Smooth muscle cell (in vitro differentiated cells): Measurements from ENCODE around the gene PREB. TPM values are rescaled to one million over a fixed set of nuclear protein-coding genes. Genes with fewer than 3 reads are reported as not detected.

Source experiments
- DNase-seq: peaks from one replicate; lab custom pipeline; 2025; ENCODE audit not compliant: unreplicated experiment; lab: John Stamatoyannopoulos, UW
- H2AFZ ChIP-seq: fragments of 200-600 bp; sonication (generic); 2 replicates; pipeline ENCODE4 v1.6.0; 2016; ENCODE audit warnings: antibody characterized with exemption, low read depth, mild to moderate bottlenecking
- H3F3A ChIP-seq: fragments of 200-600 bp; sonication (generic); 2 replicates; pipeline ENCODE4 v1.6.0; 2017; ENCODE audit warnings: antibody characterized with exemption, low read depth
- H3K27ac ChIP-seq: fragments of 200-600 bp; sonication (generic); 2 replicates; pipeline ENCODE4 v1.5.1; 2016; ENCODE audit warnings: low read depth, mild to moderate bottlenecking
- H3K27me3 ChIP-seq: fragments of 200-600 bp; sonication (generic); 2 replicates; pipeline ENCODE4 v1.6.1; 2016; ENCODE audit warnings: low read depth, mild to moderate bottlenecking
- H3K36me3 ChIP-seq: fragments of 200-600 bp; sonication (generic); 2 replicates; pipeline ENCODE4 v1.5.1; 2016; ENCODE audit warnings: low read depth
- H3K4me1 ChIP-seq: fragments of 200-600 bp; sonication (generic); 2 replicates; pipeline ENCODE4 v1.5.1; 2016; ENCODE audit warnings: low read depth
- H3K4me2 ChIP-seq: fragments of 200-600 bp; sonication (generic); 2 replicates; pipeline ENCODE4 v1.6.0; 2016; ENCODE audit warnings: mild to moderate bottlenecking
- H3K4me3 ChIP-seq: fragments of 200-600 bp; sonication (generic); 2 replicates; pipeline ENCODE4 v1.5.1; 2016; ENCODE audit warnings: mild to moderate bottlenecking
- H3K79me2 ChIP-seq: fragments of 200-600 bp; sonication (generic); 2 replicates; pipeline ENCODE4 v1.6.0; 2016; ENCODE audit warnings: low read depth, mild to moderate bottlenecking
- H3K9ac ChIP-seq: fragments of 200-600 bp; sonication (generic); 2 replicates; pipeline ENCODE4 v1.6.0; 2016; ENCODE audit warnings: low read depth
- H3K9me3 ChIP-seq: fragments of 200-600 bp; sonication (generic); replicated peaks from 2 replicates; pipeline ENCODE4 v1.5.1; 2016; ENCODE audit warnings: low read depth
- H4K20me1 ChIP-seq: fragments of 200-600 bp; sonication (generic); 2 replicates; pipeline ENCODE4 v1.6.0; 2016; ENCODE audit warnings: low read depth
- WGBS: methylation state at CpG from one replicate; pipeline ENCODE4 v1.1.7; 2016; ENCODE audit warnings: low lambda C conversion rate; 5-methylcytosine and 5-hydroxymethylcytosine counted together
- polyA plus RNA-seq: library from polyadenylated mRNA; unstranded; fragments of >200 nt; fragmentation: Nextera tagmentation; extraction: Ambion mirVana; gene quantifications from 2 replicates; pipeline ENCODE4 v1.2.1, GENCODE V29; 2016
- total RNA-seq: library from RNA; depleted of rRNA; stranded (reverse); fragments of >200 nt; gene quantifications from 2 replicates; pipeline ENCODE4 v1.2.3, GENCODE V29; 2014
- TF ChIP-seq, protein P1 (sequence below): fragments of 200-600 bp; sonication (generic); IDR thresholded peaks from 2 replicates; pipeline ENCODE4 v1.5.1; 2017; ENCODE audit warnings: borderline replicate concordance, mild to moderate bottlenecking, antibody characterized with exemption; ENCODE audit not compliant: insufficient read depth, poor library complexity, severe bottlenecking

Gene PREB
- total and polyA plus RNA-seq, 2 experiments from 2014 or later: 53.2 to 62.6 TPM

DNA sequence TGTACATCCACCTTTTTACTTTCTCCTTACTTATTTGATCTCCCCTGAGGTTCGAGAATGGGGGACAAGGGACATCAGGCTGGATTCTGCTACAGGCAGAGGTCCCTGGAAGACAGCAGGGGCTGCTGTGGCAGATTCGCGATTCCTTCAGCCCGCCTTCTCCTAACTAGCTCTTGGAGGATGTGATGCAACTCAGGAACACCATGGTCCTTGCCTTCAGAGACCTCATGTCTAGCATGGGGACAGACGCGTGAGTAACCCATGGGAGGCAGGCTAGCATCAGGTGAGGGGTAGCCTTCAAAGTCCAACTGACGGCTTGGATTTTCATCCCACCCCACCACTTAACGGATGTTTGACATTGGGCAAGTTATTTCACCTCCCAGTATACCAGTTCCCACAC lies 13.5 kb upstream of the PREB start:
- H3K9me3 ChIP-seq: no peaks in the 10 kb centered on the region
- no peak overlapping the region for H3K4me2 ChIP-seq
- H2AFZ ChIP-seq: no peak overlapping the region
- H3K4me1 ChIP-seq: no peaks in the 10 kb centered on the region
- H3K27me3 ChIP-seq: peaks cover 6% of the 10 kb centered on the region
- H3K36me3 ChIP-seq: no peaks in the 10 kb centered on the region
- WGBS: 96% methylated on average over 8 of the region's 8 CpGs
- H3K9ac ChIP-seq: no peak overlapping the region
- TF ChIP-seq, protein P1, sequence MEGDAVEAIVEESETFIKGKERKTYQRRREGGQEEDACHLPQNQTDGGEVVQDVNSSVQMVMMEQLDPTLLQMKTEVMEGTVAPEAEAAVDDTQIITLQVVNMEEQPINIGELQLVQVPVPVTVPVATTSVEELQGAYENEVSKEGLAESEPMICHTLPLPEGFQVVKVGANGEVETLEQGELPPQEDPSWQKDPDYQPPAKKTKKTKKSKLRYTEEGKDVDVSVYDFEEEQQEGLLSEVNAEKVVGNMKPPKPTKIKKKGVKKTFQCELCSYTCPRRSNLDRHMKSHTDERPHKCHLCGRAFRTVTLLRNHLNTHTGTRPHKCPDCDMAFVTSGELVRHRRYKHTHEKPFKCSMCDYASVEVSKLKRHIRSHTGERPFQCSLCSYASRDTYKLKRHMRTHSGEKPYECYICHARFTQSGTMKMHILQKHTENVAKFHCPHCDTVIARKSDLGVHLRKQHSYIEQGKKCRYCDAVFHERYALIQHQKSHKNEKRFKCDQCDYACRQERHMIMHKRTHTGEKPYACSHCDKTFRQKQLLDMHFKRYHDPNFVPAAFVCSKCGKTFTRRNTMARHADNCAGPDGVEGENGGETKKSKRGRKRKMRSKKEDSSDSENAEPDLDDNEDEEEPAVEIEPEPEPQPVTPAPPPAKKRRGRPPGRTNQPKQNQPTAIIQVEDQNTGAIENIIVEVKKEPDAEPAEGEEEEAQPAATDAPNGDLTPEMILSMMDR: no peak
- DNase-seq: no peak
- no peaks in the 10 kb centered on the region for H3K79me2 ChIP-seq
- no peak overlapping the region for H3K27ac ChIP-seq
- H3K4me3 ChIP-seq: no peak overlapping the region
- H3F3A ChIP-seq: no peaks in the 10 kb centered on the region
- no peaks in the 10 kb centered on the region for H4K20me1 ChIP-seq

DNA sequence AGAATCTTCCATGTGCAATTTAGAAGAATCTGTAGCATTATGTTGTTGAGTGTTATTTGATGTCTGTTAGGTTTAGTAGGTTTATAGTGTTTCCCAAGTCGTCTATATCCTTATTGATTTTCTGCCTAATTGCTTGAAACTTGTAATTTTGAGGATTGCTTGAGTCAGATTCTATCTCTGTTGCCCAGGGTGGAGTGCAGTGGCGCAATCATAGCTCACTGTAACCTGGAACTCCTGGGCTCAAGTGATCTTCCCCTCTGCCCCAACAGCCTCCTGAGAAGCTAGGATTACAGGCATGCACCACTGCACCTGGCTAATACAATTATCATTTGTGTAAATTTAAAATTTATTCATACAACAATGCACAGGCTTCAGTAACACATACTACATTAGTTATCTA lies 11.2 kb upstream of the PREB start:
- Histone ChIP-seq H3K9ac (no peak overlapping the region), H3K4me1 (no peaks in the 10 kb centered on the region), H3K4me3 (no peak overlapping the region), H3K4me2 (no peak overlapping the region), H2AFZ (no peak overlapping the region), H3K9me3 (no peaks in the 10 kb centered on the region), H3F3A (no peaks in the 10 kb centered on the region), H3K79me2 (no peaks in the 10 kb centered on the region), H3K27ac (no peak overlapping the region), H3K36me3 (no peaks in the 10 kb centered on the region), H3K27me3 (peaks cover 7% of the 10 kb centered on the region), H4K20me1 (no peaks in the 10 kb centered on the region)
- TF ChIP-seq, protein P1: no peak
- no peak for DNase-seq
- 81% methylated on average over 2 of the region's 2 CpGs for WGBS

DNA sequence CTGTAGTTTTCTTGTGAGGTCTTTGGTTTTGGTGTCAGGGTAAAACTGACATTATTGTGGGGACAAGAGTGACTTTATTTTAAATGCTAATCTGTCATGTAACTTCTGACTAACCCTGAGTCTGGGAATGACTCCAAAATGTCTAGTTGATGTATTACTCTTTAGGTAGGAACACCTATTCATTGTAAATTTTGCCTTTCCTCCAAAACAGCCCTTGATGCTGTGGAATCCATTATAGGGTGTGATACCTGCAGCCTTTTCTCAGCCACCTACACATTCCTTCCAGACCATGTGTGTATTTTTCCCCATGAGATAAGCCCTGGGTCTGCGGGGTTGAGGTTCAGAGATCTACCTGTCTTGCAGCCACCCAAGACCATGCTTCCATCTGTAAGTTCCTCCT lies 8.8 kb upstream of the PREB start:
- Histone ChIP-seq H3K9ac (no peak overlapping the region), H3K9me3 (no peaks in the 10 kb centered on the region), H2AFZ (no peak overlapping the region), H3K4me3 (no peak overlapping the region), H3K79me2 (no peaks in the 10 kb centered on the region), H3K4me1 (no peaks in the 10 kb centered on the region), H3K4me2 (no peak overlapping the region), H3F3A (no peaks in the 10 kb centered on the region), H3K36me3 (no peaks in the 10 kb centered on the region), H3K27me3 (peaks cover 7% of the 10 kb centered on the region), H3K27ac (no peak overlapping the region), H4K20me1 (no peaks in the 10 kb centered on the region)
- no peak for DNase-seq
- TF ChIP-seq, protein P1: no peak
- WGBS: 84% methylated on average over 1 of the region's 1 CpG

DNA sequence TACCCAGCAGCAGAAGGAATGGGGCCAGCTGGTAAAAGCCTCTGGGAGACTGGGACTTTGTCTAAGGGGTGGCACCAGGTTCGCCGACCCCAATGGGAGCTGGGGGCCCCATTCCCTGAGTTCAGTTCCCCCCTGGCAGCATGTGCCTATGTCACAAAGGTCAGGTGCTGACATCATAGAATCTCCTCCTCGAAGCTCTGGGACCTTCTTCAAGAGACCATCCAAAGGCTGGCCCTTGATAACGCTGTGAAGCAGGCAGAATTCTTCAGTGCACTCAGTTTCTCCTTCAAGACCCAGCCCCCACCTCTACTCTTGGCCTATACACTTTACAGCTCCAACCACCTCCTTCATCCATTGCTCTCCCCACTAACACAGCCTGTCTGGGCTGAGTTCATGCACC lies 4.9 kb upstream of the PREB start, which contains the start of gene PRR30:
PRR30 (minus strand) TSS at position 101 of the 400 bp plus-strand sequence. CDS start 1,081 bp downstream, outside the sequence.
- TF ChIP-seq, protein P1: no peak
- no peak for DNase-seq
- Histone ChIP-seq H3K9me3 (no peaks in the 10 kb centered on the region), H3K4me3 (no peak within 1 kb of the TSS), H4K20me1 (no peaks in the 10 kb centered on the region), H3K27me3 (peaks cover 7% of the 10 kb centered on the region), H3K36me3 (no peaks in the 10 kb centered on the region), H3K79me2 (no peaks in the 10 kb centered on the region), H3K4me2 (no peak within 1 kb of the TSS), H3F3A (no peaks in the 10 kb centered on the region), H3K9ac (no peak within 1 kb of the TSS), H3K4me1 (no peaks in the 10 kb centered on the region), H2AFZ (no peak within 1 kb of the TSS), H3K27ac (no peak within 1 kb of the TSS)
- WGBS: 88% methylated on average over 4 of the region's 4 CpGs
